ENCODE results near the gene MAPK10.

- TF ChIP-seq CTCF (IDR thresholded peaks at IDR 0.05) (no peak), POLR2A (IDR thresholded peaks at IDR 0.05) (no peak)
Measured at GRCh38 chr4:86089053-86089452, 270.8 kb downstream of the MAPK10 start.
